Stimulated activated CD8-positive, alpha-beta memory T cell treated with anti-CD3 and anti-CD28 coated beads, Interleukin-2, amount 100 ng/mL, for 48 hours (primary cell): Measurements from ENCODE around the gene FOXL2NB.

Experiments used
- DNase-seq, 2 donors: peaks; one replicate each; pipeline ENCODE4 v3.0.0-alpha.2; 2020; ENCODE audit warnings: low read depth in 2 of 2

FOXL2NB gene

GRCh38 chr3:138995706-138996105 lies 48.7 kb downstream of the FOXL2NB start:
- no peak for DNase-seq
